Endodermal cell (in vitro differentiated cells): ENCODE results near the gene C2CD3. TPM values are rescaled to one million over a fixed set of nuclear protein-coding genes. Genes with fewer than 3 reads are reported as not detected.
"Not testable (repeated sequence)": the region's sequence is repeated elsewhere in the genome, so short reads cannot be mapped to it uniquely, and the experiment has no call there.

ENCODE experiments used
- DNase-seq: peaks from one replicate; pipeline ENCODE4 v3.0.0-alpha.2; 2017
- H3K27ac ChIP-seq: 2 replicates; pipeline ENCODE4 v1.5.1; 2013; ENCODE audit warnings: mild to moderate bottlenecking, low read depth, low read length, moderate library complexity
- H3K27me3 ChIP-seq: 2 replicates; pipeline ENCODE4 v1.6.1; 2013; ENCODE audit warnings: mild to moderate bottlenecking, low read length, moderate library complexity; ENCODE audit not compliant: insufficient read depth, control insufficient read depth, poor library complexity, severe bottlenecking
- H3K36me3 ChIP-seq: 2 replicates; pipeline ENCODE4 v1.7.0; 2013; ENCODE audit warnings: mild to moderate bottlenecking, low read length, moderate library complexity; ENCODE audit not compliant: control insufficient read depth, insufficient read depth
- H3K4me1 ChIP-seq: one replicate; pipeline ENCODE4 v1.7.0; 2013; ENCODE audit warnings: low read length; ENCODE audit not compliant: control insufficient read depth, insufficient read depth
- H3K4me3 ChIP-seq: 2 replicates; pipeline ENCODE4 v1.5.1; 2013; ENCODE audit warnings: mild to moderate bottlenecking, low read length, moderate library complexity
- H3K9ac ChIP-seq: 2 replicates; pipeline ENCODE4 v1.6.1; 2013; ENCODE audit warnings: mild to moderate bottlenecking, low read length, moderate library complexity; ENCODE audit not compliant: poor library complexity, severe bottlenecking; ENCODE audit errors: extremely low read depth
- H3K9me3 ChIP-seq: 2 replicates; pipeline ENCODE4 v1.6.1; 2013; ENCODE audit warnings: mild to moderate bottlenecking, low read length, moderate library complexity; ENCODE audit not compliant: control insufficient read depth
- H3K27ac Mint-ChIP-seq: 2 replicates; pipeline ENCODE4 v1.8.0; 2020; ENCODE audit warnings: mixed read lengths
- H3K27me3 Mint-ChIP-seq: 2 replicates; pipeline ENCODE4 v1.8.0; 2021; ENCODE audit warnings: mild to moderate bottlenecking, mixed read lengths; ENCODE audit not compliant: insufficient read depth
- H3K36me3 Mint-ChIP-seq: 2 replicates; pipeline ENCODE4 v1.8.0; 2020; ENCODE audit warnings: low read depth, mixed read lengths
- H3K4me1 Mint-ChIP-seq: 2 replicates; pipeline ENCODE4 v1.8.0; 2020; ENCODE audit warnings: mixed read lengths
- H3K4me3 Mint-ChIP-seq: 2 replicates; pipeline ENCODE4 v1.8.0; 2020; ENCODE audit warnings: mild to moderate bottlenecking, moderate library complexity, mixed read lengths
- H3K9me3 Mint-ChIP-seq: 2 replicates; pipeline ENCODE4 v1.8.0; 2020; ENCODE audit warnings: mild to moderate bottlenecking, mixed read lengths
- CTCF ChIP-seq: fragments of 200-600 bp; sonication (generic); conservative IDR thresholded peaks from 2 replicates; pipeline ENCODE4 v1.5.0; 2021; ENCODE audit warnings: antibody characterized with exemption, mild to moderate bottlenecking
- WGBS, 2 experiments: methylation state at CpG; one replicate each; pipeline versions ENCODE4 v1.1.5 to v1.1.7; 2013; ENCODE audit warnings: missing lambda C conversion rate in 2 of 2, mixed read lengths in 1 of 2; ENCODE audit not compliant: insufficient coverage in 1 of 2, insufficient read length in 1 of 2; 5-methylcytosine and 5-hydroxymethylcytosine counted together
- total RNA-seq, 2 donors: library from RNA; stranded (reverse); fragmentation: NEBNext Ultra II Directional in 1 of 2; extraction: Animal tissue kit (Norgen Biotek cat#: 25700) in 1 of 2; gene quantifications; 2 replicates in 1 of 2; 3 replicates in 1 of 2; pipeline ENCODE4 v1.2.1, GENCODE V29; 2021

C2CD3 gene
- total RNA-seq, 2 donors from 2014 or later: 31.0 to 34.2 TPM

DNA sequence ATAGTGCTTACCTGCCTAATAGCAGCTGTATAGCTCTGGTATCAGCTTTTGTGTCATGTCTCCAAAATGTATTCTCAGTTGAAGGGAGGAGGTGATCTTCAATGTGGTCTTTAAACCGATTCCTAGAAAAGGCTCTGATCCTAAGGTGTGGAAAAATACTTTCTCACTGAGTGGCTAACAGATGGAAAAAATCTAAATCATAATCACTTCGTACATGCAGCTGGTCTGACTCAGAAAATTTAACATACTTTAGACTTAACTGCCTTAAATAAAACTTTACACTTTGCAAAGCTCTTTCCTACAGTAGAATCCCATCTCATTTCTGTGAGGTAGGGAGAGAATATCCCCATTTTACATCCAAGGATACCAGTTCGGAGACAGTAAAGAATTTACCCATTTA lies 38.0 kb downstream of the C2CD3 start:
- Histone ChIP-seq H3K27me3 (no peaks in the 10 kb centered on the region), H3K4me3 (no peak overlapping the region), H3K4me1 (no peaks in the 10 kb centered on the region), H3K36me3 (peaks cover 47% of the 10 kb centered on the region), H3K9me3 (peaks cover 14% of the 10 kb centered on the region), H3K27ac (no peak overlapping the region), H3K9ac (no peak overlapping the region)
- no peak for DNase-seq
- Mint-ChIP-seq H3K36me3 (peaks cover 62% of the 10 kb centered on the region), H3K27ac (no peak overlapping the region), H3K4me1 (no peaks in the 10 kb centered on the region), H3K9me3 (peaks cover 18% of the 10 kb centered on the region), H3K4me3 (no peak overlapping the region), H3K27me3 (no peaks in the 10 kb centered on the region)
- WGBS, 2 experiments: 90 to 93% methylated on average over 3 of the region's 3 CpGs
- TF ChIP-seq CTCF: no peak

- H3K27me3 Mint-ChIP-seq, H3K4me1 ChIP-seq, H3K4me3 Mint-ChIP-seq, H3K27ac Mint-ChIP-seq, H3K9ac ChIP-seq, H3K27ac ChIP-seq, H3K27me3 ChIP-seq, DNase-seq, H3K4me1 Mint-ChIP-seq, H3K4me3 ChIP-seq: not testable (repeated sequence)
- Histone ChIP-seq H3K9me3 (peaks cover 14% of the 10 kb centered on the region), H3K36me3 (peaks cover 30% of the 10 kb centered on the region)
- Mint-ChIP-seq H3K9me3 (peaks cover 18% of the 10 kb centered on the region), H3K36me3 (peaks cover 49% of the 10 kb centered on the region)
- WGBS, 2 experiments: 99% methylated on average over 19 of the region's 33 CpGs; no CpG with 5 or more reads in 1 of the 2 experiments
Observed at GRCh38 chr11:74129121-74129520, 41.7 kb downstream of the C2CD3 start.

GRCh38 chr11:74123008-74123448 lies 47.8 kb downstream of the C2CD3 start:
- H3K27me3 Mint-ChIP-seq: no peaks in the 10 kb centered on the region
- Histone ChIP-seq H3K9ac (no peak overlapping the region), H3K4me1 (no peaks in the 10 kb centered on the region), H3K36me3 (peaks cover 4% of the 10 kb centered on the region), H3K27ac (no peak overlapping the region), H3K9me3 (no peaks in the 10 kb centered on the region), H3K27me3 (no peaks in the 10 kb centered on the region), H3K4me3 (no peak overlapping the region)
- no peak for DNase-seq
- H3K9me3 Mint-ChIP-seq: no peaks in the 10 kb centered on the region
- no peak overlapping the region for H3K4me3 Mint-ChIP-seq
- TF ChIP-seq CTCF: no peak
- peaks cover 9% of the 10 kb centered on the region for H3K4me1 Mint-ChIP-seq
- no peak overlapping the region for H3K27ac Mint-ChIP-seq
- peaks cover 22% of the 10 kb centered on the region for H3K36me3 Mint-ChIP-seq

GRCh38 chr11:74121804-74122203 lies 49.0 kb downstream of the C2CD3 start:
- Histone ChIP-seq H3K27ac (no peak overlapping the region), H3K4me1 (no peaks in the 10 kb centered on the region), H3K9ac (no peak overlapping the region), H3K4me3 (peak overlapping the region; percentile 7), H3K9me3 (no peaks in the 10 kb centered on the region), H3K27me3 (no peaks in the 10 kb centered on the region), H3K36me3 (peaks cover 7% of the 10 kb centered on the region)
- Mint-ChIP-seq H3K36me3 (peaks cover 24% of the 10 kb centered on the region), H3K4me3 (no peak overlapping the region), H3K9me3 (no peaks in the 10 kb centered on the region), H3K4me1 (peaks cover 9% of the 10 kb centered on the region), H3K27me3 (no peaks in the 10 kb centered on the region), H3K27ac (no peak overlapping the region)
- no peak for TF ChIP-seq CTCF
- WGBS, 2 experiments: 83 to 93% methylated on average over 5 of the region's 5 CpGs
- no peak for DNase-seq

DNA sequence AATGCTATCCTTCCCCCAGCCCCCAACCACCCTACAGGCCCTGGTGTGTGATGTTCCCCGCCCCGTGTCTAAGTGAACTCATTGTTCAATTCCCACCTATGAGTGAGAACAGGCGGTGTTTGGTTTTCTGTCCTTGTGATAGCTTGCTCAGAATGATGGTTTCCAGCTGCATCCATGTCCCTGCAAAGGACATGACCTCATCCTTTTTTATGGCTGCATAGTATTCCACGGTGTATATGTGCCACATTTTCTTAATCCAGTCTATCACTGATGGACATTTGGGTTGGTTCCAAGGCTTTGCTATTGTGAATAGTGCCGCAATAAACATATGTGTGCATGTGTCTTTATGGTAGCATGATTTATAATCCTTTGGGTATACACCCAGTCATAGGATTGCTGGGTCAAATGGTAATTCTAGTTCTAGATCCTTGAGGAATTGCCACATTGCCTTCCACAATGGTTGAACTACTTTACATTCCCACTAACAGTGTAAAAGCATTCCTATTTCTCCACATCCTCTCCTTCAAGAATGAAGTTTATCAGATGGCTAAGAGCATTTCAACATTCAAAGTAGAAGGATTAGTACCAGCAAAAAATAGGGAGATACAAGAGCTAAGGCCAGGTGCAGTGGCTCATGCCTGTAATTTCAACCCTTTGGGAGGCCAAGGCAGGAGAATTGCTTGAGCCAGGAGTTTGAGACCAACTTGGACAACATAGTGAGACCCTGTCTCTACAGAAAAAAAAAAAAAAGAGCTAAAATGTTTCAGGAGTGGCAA lies 50.4 kb downstream of the C2CD3 start:
- not testable (repeated sequence) for H3K4me1 Mint-ChIP-seq, DNase-seq, H3K27ac ChIP-seq, H3K27me3 Mint-ChIP-seq, H3K27ac Mint-ChIP-seq, H3K9me3 ChIP-seq, H3K36me3 ChIP-seq, H3K4me3 ChIP-seq, H3K4me3 Mint-ChIP-seq, H3K27me3 ChIP-seq, H3K9me3 Mint-ChIP-seq, H3K4me1 ChIP-seq, H3K9ac ChIP-seq
- WGBS, 2 experiments: 98 to 100% methylated on average over 2 to 5 of the region's 5 CpGs
- peaks cover 35% of the 10 kb centered on the region for H3K36me3 Mint-ChIP-seq
